NB4 (cell line): ENCODE results near the gene IFIH1.
A peak's percentile ranks its signal among the peaks of the same experiment; 100 is the strongest.

ENCODE experiments used
- DNase-seq: peaks from one replicate; pipeline ENCODE4 v3.0.0; 2010; ENCODE audit warnings: low read depth
- H3K4me3 ChIP-seq: one replicate; pipeline ENCODE4 v1.5.1; 2011; ENCODE audit warnings: mild to moderate bottlenecking, low read depth, low read length, moderate library complexity
- MYC ChIP-seq: IDR thresholded peaks from 2 replicates; pipeline ENCODE4 v1.6.1; 2011; ENCODE audit warnings: low read depth, low read length
- POLR2A ChIP-seq: IDR thresholded peaks from 2 replicates; pipeline ENCODE4 v1.6.1; 2011; ENCODE audit warnings: mild to moderate bottlenecking; ENCODE audit not compliant: insufficient read length; ENCODE audit errors: extremely low read depth
- TF ChIP-seq, protein P1 (sequence below): IDR thresholded peaks from one replicate; pipeline ENCODE4 v1.5.1; 2012; ENCODE audit warnings: low read depth, low read length
- TF ChIP-seq, protein P2 (sequence below): IDR thresholded peaks from 2 replicates; pipeline ENCODE4 v1.6.1; 2011; ENCODE audit warnings: low read depth, low read length

The IFIH1 gene

DNA sequence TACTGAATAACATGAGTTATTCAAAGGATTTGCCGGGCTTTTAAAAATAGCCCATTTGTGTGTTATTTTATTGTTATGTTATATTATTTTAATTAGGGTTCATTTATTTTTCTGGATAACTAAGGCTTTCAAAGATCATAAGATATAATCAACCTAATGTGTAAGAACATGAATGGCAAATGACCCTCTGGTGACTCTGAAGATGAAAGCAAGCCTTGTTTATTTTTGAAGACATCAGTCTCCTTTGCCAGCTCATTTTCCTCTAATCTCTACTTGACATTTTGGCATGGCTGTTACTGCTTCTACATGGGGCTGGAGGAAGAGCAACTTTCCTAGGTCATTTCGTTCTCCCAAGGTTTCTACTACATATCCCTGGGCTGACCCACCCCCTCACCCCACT, 85.8 kb downstream of the IFIH1 start:
- TF ChIP-seq POLR2A (no peak), MYC (no peak)
- TF ChIP-seq, protein P1, sequence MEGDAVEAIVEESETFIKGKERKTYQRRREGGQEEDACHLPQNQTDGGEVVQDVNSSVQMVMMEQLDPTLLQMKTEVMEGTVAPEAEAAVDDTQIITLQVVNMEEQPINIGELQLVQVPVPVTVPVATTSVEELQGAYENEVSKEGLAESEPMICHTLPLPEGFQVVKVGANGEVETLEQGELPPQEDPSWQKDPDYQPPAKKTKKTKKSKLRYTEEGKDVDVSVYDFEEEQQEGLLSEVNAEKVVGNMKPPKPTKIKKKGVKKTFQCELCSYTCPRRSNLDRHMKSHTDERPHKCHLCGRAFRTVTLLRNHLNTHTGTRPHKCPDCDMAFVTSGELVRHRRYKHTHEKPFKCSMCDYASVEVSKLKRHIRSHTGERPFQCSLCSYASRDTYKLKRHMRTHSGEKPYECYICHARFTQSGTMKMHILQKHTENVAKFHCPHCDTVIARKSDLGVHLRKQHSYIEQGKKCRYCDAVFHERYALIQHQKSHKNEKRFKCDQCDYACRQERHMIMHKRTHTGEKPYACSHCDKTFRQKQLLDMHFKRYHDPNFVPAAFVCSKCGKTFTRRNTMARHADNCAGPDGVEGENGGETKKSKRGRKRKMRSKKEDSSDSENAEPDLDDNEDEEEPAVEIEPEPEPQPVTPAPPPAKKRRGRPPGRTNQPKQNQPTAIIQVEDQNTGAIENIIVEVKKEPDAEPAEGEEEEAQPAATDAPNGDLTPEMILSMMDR = no peak
- TF ChIP-seq, protein P2, sequence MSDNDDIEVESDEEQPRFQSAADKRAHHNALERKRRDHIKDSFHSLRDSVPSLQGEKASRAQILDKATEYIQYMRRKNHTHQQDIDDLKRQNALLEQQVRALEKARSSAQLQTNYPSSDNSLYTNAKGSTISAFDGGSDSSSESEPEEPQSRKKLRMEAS = no peak
- DNase-seq = no peak
- H3K4me3 ChIP-seq = no peak overlapping the region

DNA sequence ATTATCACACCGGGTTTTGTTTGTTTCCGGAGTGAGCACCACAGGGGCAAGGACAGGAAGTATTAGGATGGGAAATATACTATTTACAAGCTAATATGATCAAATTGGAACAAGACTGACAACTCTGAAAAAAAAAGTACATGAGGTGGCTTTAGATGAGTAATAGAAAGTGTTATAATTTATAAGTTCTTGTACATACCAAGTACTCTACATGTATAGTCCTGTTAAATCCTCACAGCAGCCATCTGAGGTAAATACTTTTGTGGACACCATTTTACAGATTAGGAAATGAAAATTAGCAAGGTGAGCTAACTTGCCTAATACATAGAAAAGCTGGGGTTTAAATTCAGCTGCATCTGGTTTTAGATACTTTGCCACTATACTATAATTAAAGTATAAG, 86.5 kb downstream of the IFIH1 start:
- TF ChIP-seq, protein P2 = no peak
- no peak for TF ChIP-seq POLR2A
- TF ChIP-seq, protein P1 = no peak
- no peak for TF ChIP-seq MYC
- no peak for DNase-seq
- H3K4me3 ChIP-seq = no peak overlapping the region

- H3K4me3 ChIP-seq = no peak overlapping the region
- TF ChIP-seq POLR2A (no peak), MYC (no peak)
- TF ChIP-seq, protein P1 = no peak
- TF ChIP-seq, protein P2 = no peak
- no peak for DNase-seq
Measured at GRCh38 chr2:162230761-162231160, 87.7 kb downstream of the IFIH1 start.

- DNase-seq = no peak
- H3K4me3 ChIP-seq = no peak overlapping the region
- TF ChIP-seq, protein P1 = no peak
- TF ChIP-seq POLR2A (no peak), MYC (no peak)
- TF ChIP-seq, protein P2 = no peak
Measured at GRCh38 chr2:162226836-162227235, 91.6 kb downstream of the IFIH1 start.

DNA sequence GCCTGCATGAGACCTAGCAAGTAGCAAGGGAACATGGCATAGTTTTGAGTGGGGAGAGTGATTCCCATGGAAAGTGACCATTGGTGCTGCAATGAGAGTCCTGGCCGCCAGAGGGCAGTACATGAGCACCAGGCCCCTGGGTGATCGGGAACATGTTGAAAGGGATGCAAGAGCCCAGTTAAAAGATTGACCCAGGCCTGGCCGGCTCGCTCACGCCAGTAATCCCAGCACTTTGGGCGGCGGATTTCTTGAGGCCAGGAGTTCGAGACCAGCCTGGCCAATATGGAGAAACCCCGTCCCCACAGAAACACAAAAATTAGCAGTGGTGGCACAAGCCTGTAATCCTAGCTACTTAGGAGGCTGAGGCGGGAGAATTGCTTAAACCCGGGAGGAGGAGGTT, 97.4 kb downstream of the IFIH1 start:
- peak; percentile 66 for DNase-seq
- no peak overlapping the region for H3K4me3 ChIP-seq
- TF ChIP-seq, protein P2 = no peak
- TF ChIP-seq, protein P1 = peak; percentile 88

DNA sequence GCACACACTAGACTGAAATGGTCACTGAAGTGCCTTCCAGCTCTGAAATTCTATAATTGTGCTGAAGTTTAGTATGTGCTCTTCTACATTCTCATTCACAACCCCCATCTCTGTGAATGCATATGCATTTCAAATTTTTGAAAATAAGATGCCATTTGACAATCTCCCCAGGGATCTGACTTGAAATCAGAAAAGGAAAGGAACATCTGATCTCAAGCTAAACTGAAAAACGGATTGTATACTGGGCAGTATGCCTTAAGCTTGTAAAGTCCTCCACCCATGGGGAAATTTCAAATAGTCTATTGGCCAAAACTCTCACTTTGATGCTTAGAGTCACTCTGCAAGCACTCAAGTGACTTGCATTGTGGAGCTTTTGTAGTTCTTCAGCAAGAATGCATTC, 98.1 kb downstream of the IFIH1 start:
- DNase-seq = no peak

More for the DNA sequence above, 98.1 kb downstream of the IFIH1 start:
- no peak overlapping the region for H3K4me3 ChIP-seq
- TF ChIP-seq MYC (no peak), POLR2A (no peak)
- TF ChIP-seq, protein P2 = no peak
- TF ChIP-seq, protein P1 = no peak
